Femur (tissue), 1 donor: ENCODE data around the gene ZNF202.
"Not testable (repeated sequence)": the region's sequence is repeated elsewhere in the genome, so short reads cannot be mapped to it uniquely, and the experiment has no call there.

ENCODE experiments used
- DNase-seq: peaks from one replicate; pipeline ENCODE4 v3.0.0-alpha.2; 2017

ZNF202 gene

DNA sequence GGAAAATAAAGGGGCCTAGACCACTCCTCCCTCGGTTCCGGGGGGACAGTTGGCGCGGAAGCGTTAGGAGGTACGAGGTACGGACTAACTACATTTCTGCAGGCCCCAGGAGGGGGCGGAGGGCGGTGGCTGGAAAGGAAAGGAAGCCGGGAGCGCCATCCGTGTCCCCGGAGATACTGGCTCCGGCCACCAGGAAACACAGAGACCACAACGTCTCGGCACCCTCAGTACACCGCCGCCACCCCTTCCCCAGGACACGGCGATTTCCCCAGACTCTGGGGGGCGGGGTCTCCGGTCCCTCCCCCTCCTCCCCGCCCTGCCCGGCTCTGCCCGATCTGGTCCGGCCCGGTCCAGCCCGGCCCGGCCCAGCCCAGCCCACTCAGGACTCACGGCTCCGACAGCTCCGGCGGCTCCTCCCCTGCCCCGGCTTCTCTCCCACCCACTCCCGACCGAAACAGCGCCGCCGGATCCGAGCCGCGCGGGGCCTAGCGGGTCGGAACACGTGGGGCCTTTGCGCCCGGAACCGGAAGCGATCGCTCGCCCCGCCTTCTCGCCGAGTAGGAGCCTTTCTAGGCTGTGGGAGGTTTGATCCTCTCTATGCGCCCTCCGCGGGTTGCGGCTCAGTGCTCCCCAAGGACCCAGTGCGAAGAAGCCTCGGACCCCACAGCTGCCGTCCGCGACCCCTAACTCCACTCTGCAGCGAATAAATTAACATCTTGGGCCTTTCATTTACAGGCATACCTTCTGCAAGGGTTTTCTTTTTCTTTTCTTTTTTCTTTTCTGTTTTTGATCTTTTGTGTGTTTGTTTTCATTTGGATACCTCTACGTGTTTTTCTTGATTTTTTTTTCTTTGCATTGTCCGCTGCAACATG is at the start of gene ZNF202:
Gene ZNF202, minus strand, starts transcription at position 502 of the 872 bp plus-strand sequence. CDS start 10,772 bp downstream, outside the sequence.
- DNase-seq, result peak; percentile 94

DNA sequence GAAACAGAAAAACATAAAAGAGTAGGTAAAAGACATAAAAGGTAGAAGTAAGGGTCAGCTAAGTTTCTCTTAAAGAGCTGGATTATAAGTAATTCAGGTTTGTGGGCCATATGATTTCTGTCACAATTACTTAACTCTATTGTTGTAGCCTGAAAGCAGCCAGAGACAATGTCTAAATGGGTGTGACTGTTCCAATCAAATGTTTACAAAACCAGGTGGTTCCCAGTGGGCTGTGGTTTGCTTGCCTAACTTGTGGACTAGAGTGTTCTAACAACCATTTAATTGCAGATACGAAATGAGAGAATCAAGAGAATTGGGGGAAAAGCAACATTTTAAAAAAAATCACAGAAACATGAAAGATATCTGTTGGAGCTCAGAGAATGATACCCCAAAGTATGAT is 42.1 kb upstream of the ZNF202 start:
- DNase-seq, result no peak

DNA sequence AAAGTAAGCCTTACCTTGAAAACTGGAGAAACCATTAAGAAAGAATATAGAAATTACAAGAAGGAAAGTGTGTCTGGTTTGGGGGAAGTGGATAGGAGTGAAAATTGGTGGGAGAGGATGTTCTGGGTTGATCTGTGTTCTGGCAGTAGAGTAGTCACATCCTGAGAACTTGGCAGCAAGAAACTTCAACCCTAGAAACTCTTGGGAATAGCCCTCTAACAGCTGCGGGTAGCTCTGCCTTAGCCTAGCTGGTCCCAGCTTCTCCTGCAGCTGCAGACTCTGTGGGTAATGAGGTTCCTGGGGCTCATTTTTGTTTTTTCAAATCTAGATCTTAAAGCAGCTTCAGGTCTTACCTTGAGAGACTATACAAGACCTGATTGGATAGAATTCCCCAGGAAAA is 37.1 kb upstream of the ZNF202 start:
- DNase-seq, result peak; percentile 24

- DNase-seq, result no peak
Measured at GRCh38 chr11:123775715-123776549, 34.5 kb upstream of the ZNF202 start.

- DNase-seq, result no peak
Measured at GRCh38 chr11:123775289-123775688, 33.8 kb upstream of the ZNF202 start.

DNA sequence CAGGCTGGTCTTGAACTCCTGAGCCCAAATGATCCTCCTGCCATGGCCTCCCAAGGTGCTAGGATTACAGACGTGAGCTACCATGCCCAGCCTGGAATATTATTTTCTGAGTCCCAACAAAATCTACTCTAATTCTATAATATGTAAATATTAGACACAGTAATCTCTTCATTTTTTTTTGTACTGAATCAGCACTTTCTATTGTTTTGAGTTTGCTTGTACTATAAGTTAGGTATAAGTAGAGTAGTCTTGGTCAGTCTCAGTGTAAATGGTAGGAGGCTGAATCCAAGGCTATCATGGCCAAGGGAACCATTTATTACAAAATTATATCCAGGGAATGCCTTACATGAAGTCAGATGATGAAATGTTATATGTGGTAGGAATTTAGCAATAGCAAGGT is 32.5 kb upstream of the ZNF202 start:
- DNase-seq, result no peak

DNA sequence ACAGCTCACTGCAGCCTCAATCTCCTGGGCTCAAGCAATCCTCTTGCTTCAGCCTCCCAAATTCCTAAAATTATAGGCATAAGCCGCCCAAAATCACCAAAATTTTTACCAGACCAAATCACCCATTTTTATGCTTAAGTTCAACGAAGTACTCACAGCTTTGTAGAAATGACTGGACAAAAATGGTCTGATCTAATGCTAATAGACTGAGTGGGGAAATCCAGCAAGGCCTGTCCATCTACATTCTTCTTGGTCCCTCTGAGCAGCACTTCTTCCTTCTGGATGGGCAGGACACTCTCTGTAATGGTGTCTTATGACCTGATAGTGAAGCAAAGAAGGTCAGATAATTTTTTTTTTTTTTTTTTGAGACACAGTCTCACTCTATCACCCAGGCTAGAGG is 31.6 kb upstream of the ZNF202 start:
- no peak for DNase-seq

DNA sequence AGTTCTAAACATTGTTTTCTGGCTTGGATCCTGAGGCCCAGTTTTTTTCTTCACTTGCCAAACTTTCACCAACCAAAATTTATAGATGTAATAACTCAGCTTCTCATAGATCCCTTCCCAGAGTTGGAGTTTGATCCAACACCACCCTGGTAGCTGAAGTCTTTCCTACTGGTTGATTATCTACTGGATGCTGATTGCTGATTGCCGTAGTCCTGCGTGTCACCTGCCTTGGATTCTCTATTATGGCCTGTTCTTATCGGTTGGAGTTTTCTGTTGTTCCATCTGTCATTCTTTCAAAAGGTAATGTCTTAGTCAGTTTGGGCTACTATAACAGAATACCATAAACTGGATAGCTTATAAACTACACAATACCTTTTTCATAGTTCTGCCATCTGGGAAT is 30.2 kb upstream of the ZNF202 start:
- DNase-seq, result no peak

DNA sequence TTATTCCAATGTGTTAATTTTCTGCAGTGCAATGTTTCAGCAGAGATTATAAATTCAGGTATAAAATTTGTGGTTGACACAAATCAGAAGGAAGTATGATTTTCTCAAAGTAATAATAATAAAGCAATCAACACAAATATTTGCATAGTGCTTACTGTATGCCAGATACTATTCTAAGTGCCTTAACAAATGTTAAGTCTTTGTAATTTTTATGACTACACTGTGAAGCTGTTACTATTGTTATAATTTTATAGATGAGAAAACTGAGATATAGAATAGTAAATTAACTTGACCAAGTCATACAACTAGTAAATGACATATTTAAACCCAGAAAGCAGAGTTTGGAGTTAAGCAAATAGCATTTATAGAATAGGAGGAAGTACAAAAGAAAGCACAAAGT is 29.3 kb upstream of the ZNF202 start:
- DNase-seq, result no peak

GRCh38 chr11:123765601-123766000 is 24.1 kb upstream of the ZNF202 start:
- DNase-seq, result no peak

- no peak for DNase-seq
Measured at GRCh38 chr11:123762422-123762821, 21.0 kb upstream of the ZNF202 start.

DNA sequence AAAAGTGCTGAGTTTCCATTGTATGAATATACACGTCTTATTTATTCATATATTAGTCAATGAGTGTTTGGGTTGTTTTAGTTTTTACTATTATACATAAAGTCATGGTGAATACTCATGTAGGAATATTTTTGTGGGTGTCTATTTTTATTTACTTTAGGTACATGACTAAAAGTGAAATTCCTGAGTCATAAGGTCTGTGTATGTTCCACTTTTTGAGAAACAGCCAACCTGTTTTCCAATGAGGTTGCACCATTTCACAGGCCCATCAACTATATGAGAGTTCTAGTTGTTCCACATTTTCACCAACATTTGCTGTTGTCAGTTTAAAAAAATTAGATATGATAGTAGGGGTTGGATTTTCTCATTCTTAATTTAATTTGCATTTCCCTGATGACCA is 19.4 kb upstream of the ZNF202 start:
- DNase-seq, result no peak

GRCh38 chr11:123757976-123758375 is 16.5 kb upstream of the ZNF202 start:
- no peak for DNase-seq

- no peak for DNase-seq
Measured at GRCh38 chr11:123755813-123756212, 14.4 kb upstream of the ZNF202 start.

- DNase-seq, result no peak
Measured at GRCh38 chr11:123755344-123755743, 13.9 kb upstream of the ZNF202 start.

- no peak for DNase-seq
Measured at GRCh38 chr11:123754101-123754568, 12.7 kb upstream of the ZNF202 start, which contains the start of gene OR6X1. TSS of gene OR6X1 (minus strand) at chr11:123754518. CDS start at chr11:123754518, 0 bp downstream.

DNA sequence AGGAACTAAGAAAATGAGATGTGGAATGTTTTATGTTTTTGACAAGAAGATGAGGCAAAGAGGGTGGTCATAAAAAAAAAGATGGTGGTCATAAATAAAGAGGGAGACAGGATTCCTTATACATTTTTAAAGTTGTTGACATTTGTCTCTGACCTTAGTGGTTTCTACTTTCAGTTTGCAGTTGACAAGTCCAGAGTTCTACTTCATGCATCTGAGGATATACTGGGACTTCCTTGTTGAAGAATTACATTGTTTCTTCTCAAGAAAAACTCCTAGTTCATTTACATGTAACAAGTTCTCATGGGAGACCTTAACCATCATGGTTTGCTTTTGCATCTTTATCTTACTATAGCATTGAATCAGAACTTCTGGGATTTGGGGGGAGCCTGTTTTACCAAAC is 11.7 kb upstream of the ZNF202 start:
- no peak for DNase-seq

- DNase-seq, result no peak
Measured at GRCh38 chr11:123751781-123752180, 10.3 kb upstream of the ZNF202 start.

DNA sequence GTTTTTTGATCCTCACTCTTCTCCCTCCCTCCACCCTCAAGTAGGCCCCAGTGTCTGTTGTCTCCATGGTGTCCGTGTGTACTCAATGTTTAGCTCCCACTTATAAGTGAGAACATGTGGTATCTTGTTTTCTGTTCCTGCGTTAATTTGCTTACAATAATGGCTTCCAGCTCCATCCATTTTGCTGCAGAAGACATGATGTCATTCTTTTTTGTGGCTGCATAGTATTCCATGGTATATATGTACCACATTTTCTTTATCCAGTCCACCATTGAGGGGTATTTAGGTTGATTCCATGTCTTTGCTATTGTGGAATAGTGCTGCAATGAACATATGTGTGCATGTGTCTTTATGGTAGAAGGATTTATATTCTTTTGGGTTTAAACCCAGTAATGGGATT is 6.9 kb upstream of the ZNF202 start:
- DNase-seq, result not testable (repeated sequence)

GRCh38 chr11:123745764-123746451 is 4.4 kb upstream of the ZNF202 start:
- DNase-seq, result no peak

DNA sequence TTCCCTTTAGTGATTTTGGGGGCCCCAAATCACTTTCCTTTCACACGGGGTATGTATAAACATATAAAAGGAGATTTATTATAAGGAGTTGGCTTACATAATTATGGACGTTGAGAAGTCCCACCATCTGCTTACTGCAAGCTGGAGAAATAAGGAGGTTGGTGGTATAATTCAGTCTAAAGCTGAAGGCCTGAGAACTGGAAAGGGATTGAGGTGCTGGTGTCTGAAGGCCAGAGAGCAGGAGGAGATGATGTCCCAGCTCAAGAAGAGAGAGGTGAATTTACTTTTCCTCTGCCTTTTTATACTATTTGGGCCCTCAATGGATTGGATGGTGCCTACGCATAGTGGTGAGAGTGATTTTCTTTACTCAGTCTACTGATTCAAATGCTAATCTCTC is 1.3 kb upstream of the ZNF202 start:
- no peak for DNase-seq

GRCh38 chr11:123742031-123742723 is 717 bp upstream of the ZNF202 start:
- DNase-seq, result no peak

DNA sequence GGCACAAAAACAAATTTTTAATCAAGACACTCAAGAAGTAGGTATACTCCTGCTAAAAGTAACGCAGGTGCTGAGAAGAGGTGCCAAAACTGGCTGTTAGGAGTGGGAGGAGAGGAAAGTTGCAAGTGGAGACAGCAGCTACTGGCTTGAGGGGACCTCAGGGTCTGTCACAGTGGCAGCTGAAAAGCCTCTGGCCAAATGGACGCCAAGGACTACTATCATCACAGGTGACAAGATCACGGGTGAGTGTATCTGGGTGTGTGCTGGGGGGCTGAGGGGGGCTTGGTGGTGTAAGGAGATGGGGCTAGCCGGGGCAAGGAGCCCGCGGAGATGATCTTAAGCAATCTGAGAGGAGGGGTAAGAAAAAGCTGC is 687 bp downstream of the ZNF202 start:
- no peak for DNase-seq
